ENCODE measurements around the gene CPT1B.

CPT1B gene

GRCh38 chr22:50527921-50528681 is 50.1 kb downstream of the CPT1B start:
- Histone ChIP-seq H3K4me1 (ENCODE audit: control insufficient read depth, insufficient read depth, low read length) (peaks cover 59% of the 10 kb centered on the region), H3K9ac (ENCODE audit: low read depth, low read length) (no peak overlapping the region), H3K4me2 (ENCODE audit: low read length) (no peak overlapping the region), H3K4me3 (ENCODE audit: low read length) (no peak overlapping the region), H3K9me3 (replicated peaks; ENCODE audit: low read length) (no peaks in the 10 kb centered on the region), H3K27me3 (ENCODE audit: control insufficient read depth, insufficient read depth, low read length) (peaks cover 29% of the 10 kb centered on the region), H3K36me3 (ENCODE audit: insufficient read depth, low read length) (peaks cover 14% of the 10 kb centered on the region)

- Histone ChIP-seq H3K27me3 (ENCODE audit: control insufficient read depth, insufficient read depth, low read length) (peaks cover 20% of the 10 kb centered on the region), H3K36me3 (ENCODE audit: insufficient read depth, low read length) (peaks cover 20% of the 10 kb centered on the region), H3K9ac (ENCODE audit: low read depth, low read length) (peak overlapping the region; percentile 91), H3K4me3 (ENCODE audit: low read length) (peak overlapping the region; percentile 83), H3K4me2 (ENCODE audit: low read length) (peak overlapping the region; percentile 93), H3K9me3 (replicated peaks; ENCODE audit: low read length) (no peaks in the 10 kb centered on the region), H3K4me1 (ENCODE audit: control insufficient read depth, insufficient read depth, low read length) (peaks cover 56% of the 10 kb centered on the region)
These were observed 51.1 kb downstream of the CPT1B start for GRCh38 chr22:50526834-50527801.

- Histone ChIP-seq H3K9me3 (replicated peaks; ENCODE audit: low read length) (no peaks in the 10 kb centered on the region), H3K9ac (ENCODE audit: low read depth, low read length) (peak overlapping the region; percentile 91), H3K27me3 (ENCODE audit: control insufficient read depth, insufficient read depth, low read length) (peaks cover 18% of the 10 kb centered on the region), H3K4me2 (ENCODE audit: low read length) (peak overlapping the region; percentile 93), H3K36me3 (ENCODE audit: insufficient read depth, low read length) (peaks cover 29% of the 10 kb centered on the region), H3K4me3 (ENCODE audit: low read length) (peak overlapping the region; percentile 83), H3K4me1 (ENCODE audit: control insufficient read depth, insufficient read depth, low read length) (peaks cover 48% of the 10 kb centered on the region)
These were observed 52.0 kb downstream of the CPT1B start for GRCh38 chr22:50526108-50526833.

- Histone ChIP-seq H3K9me3 (replicated peaks; ENCODE audit: low read length) (no peaks in the 10 kb centered on the region), H3K27me3 (ENCODE audit: control insufficient read depth, insufficient read depth, low read length) (peaks cover 13% of the 10 kb centered on the region), H3K4me1 (ENCODE audit: control insufficient read depth, insufficient read depth, low read length) (peaks cover 43% of the 10 kb centered on the region), H3K36me3 (ENCODE audit: insufficient read depth, low read length) (peaks cover 32% of the 10 kb centered on the region), H3K4me2 (ENCODE audit: low read length) (peak overlapping the region; percentile 93), H3K4me3 (ENCODE audit: low read length) (peak overlapping the region; percentile 83), H3K9ac (ENCODE audit: low read depth, low read length) (peak overlapping the region; percentile 91)
These were observed 52.4 kb downstream of the CPT1B start for GRCh38 chr22:50525858-50526107.

DNA sequence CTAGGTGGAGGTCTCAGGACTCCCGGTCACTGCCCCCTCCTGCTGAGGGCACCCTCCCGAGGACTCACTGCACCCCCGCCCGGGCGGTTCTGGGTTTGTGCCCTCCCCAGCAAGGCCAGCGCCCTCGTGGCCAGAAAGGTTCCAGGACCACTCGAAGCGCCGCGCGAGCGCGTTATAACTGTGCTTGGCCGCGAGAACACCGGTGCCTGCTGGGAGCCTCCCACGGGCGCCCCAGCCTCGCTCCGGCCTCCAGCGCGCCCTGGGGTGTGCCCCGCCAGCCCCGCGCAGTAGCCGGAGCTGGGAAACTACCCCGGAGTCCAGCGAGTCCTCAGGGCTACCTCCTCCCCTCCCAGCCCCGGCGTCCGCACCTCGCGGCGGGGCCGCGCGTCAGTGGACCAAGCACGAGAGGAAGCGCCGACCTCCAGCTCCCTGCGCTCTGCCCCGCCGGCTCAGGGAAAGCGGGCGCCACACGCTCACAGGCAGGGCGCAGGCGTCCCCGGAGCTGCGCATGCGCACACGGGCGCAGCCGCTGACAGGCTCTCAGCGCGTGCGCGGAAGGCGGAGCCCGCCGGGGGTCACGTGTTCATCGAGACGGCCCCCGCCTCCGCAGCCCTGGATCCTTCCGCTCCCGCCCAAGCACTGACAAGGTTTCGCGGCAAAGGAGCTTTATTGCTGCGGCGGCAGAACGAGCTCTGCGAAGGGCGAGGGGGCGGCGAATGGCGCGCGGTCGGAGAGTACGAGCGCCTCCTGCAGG is 52.9 kb downstream of the CPT1B start, which contains the start of gene SCO2:
Gene SCO2 (minus strand): TSS at position 495 of the 754 bp plus-strand sequence. CDS start 1,187 bp downstream, outside the sequence.
- Histone ChIP-seq H3K4me1 (ENCODE audit: control insufficient read depth, insufficient read depth, low read length) (peaks cover 38% of the 10 kb centered on the region), H3K36me3 (ENCODE audit: insufficient read depth, low read length) (peaks cover 33% of the 10 kb centered on the region), H3K9me3 (replicated peaks; ENCODE audit: low read length) (no peaks in the 10 kb centered on the region), H3K27me3 (ENCODE audit: control insufficient read depth, insufficient read depth, low read length) (peaks cover 8% of the 10 kb centered on the region), H3K4me2 (ENCODE audit: low read length) (peak within 1 kb of the TSS; percentile 93), H3K9ac (ENCODE audit: low read depth, low read length) (peak within 1 kb of the TSS; percentile 91), H3K4me3 (ENCODE audit: low read length) (peak within 1 kb of the TSS; percentile 83)

DNA sequence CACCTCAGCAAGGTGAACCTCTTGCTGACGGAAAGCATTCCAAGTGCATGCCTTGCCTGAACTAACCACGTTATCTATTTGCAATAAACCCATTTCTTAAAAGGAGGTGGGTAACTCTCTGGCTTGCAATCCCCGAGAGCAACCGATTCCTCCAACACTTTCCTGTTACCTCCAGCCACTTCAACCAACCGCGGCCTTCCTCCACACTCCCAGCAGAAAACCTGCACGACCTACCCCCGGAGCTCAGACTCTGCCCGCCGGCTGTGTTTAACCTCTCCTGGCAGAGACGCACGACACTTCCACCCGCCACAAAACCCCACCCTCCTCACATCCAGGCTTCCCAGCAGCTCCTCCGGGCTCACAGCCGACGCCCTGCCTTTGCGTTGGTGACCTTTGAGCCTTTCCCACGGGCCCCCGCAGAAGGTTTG is 53.5 kb downstream of the CPT1B start:
- peak overlapping the region; percentile 91 for H3K9ac ChIP-seq (ENCODE audit: low read depth, low read length)
- peak overlapping the region; percentile 93 for H3K4me2 ChIP-seq (ENCODE audit: low read length)
- H3K9me3 ChIP-seq (replicated peaks; ENCODE audit: low read length) = no peaks in the 10 kb centered on the region
- peak overlapping the region; percentile 83 for H3K4me3 ChIP-seq (ENCODE audit: low read length)
- peaks cover 2% of the 10 kb centered on the region for H3K27me3 ChIP-seq (ENCODE audit: control insufficient read depth, insufficient read depth, low read length)
- peaks cover 33% of the 10 kb centered on the region for H3K36me3 ChIP-seq (ENCODE audit: insufficient read depth, low read length)
- H3K4me1 ChIP-seq (ENCODE audit: control insufficient read depth, insufficient read depth, low read length) = peaks cover 32% of the 10 kb centered on the region

GRCh38 chr22:50523806-50524675 is 54.2 kb downstream of the CPT1B start:
- peak overlapping the region; percentile 93 for H3K4me2 ChIP-seq (ENCODE audit: low read length)

GRCh38 chr22:50523458-50523805 is 54.8 kb downstream of the CPT1B start:
- no peak overlapping the region for H3K4me3 ChIP-seq (ENCODE audit: low read length)
- H3K4me2 ChIP-seq (ENCODE audit: low read length) = peak overlapping the region; percentile 93
- no peaks in the 10 kb centered on the region for H3K27me3 ChIP-seq (ENCODE audit: control insufficient read depth, insufficient read depth, low read length)
- no peak overlapping the region for H3K9ac ChIP-seq (ENCODE audit: low read depth, low read length)
- H3K9me3 ChIP-seq (replicated peaks; ENCODE audit: low read length) = no peaks in the 10 kb centered on the region
- peaks cover 42% of the 10 kb centered on the region for H3K36me3 ChIP-seq (ENCODE audit: insufficient read depth, low read length)
- peaks cover 26% of the 10 kb centered on the region for H3K4me1 ChIP-seq (ENCODE audit: control insufficient read depth, insufficient read depth, low read length)

More at GRCh38 chr22:50523806-50524675, 54.2 kb downstream of the CPT1B start:
- H3K4me1 ChIP-seq (ENCODE audit: control insufficient read depth, insufficient read depth, low read length) = peaks cover 26% of the 10 kb centered on the region
- peak overlapping the region; percentile 83 for H3K4me3 ChIP-seq (ENCODE audit: low read length)
- peak overlapping the region; percentile 91 for H3K9ac ChIP-seq (ENCODE audit: low read depth, low read length)
- H3K36me3 ChIP-seq (ENCODE audit: insufficient read depth, low read length) = peaks cover 38% of the 10 kb centered on the region
- H3K27me3 ChIP-seq (ENCODE audit: control insufficient read depth, insufficient read depth, low read length) = no peaks in the 10 kb centered on the region
- H3K9me3 ChIP-seq (replicated peaks; ENCODE audit: low read length) = no peaks in the 10 kb centered on the region

GRCh38 chr22:50522806-50523438 is 55.3 kb downstream of the CPT1B start:
- Histone ChIP-seq H3K9ac (ENCODE audit: low read depth, low read length) (no peak overlapping the region), H3K9me3 (replicated peaks; ENCODE audit: low read length) (no peaks in the 10 kb centered on the region), H3K27me3 (ENCODE audit: control insufficient read depth, insufficient read depth, low read length) (no peaks in the 10 kb centered on the region), H3K4me3 (ENCODE audit: low read length) (no peak overlapping the region), H3K4me1 (ENCODE audit: control insufficient read depth, insufficient read depth, low read length) (peaks cover 26% of the 10 kb centered on the region), H3K4me2 (ENCODE audit: low read length) (no peak overlapping the region), H3K36me3 (ENCODE audit: insufficient read depth, low read length) (peaks cover 47% of the 10 kb centered on the region)
